HepG2 (cell line): ENCODE data around the gene CCDC85C. TPM values are rescaled to one million over a fixed set of nuclear protein-coding genes. Genes with fewer than 3 reads are reported as not detected.

Experiments used
- FOXP4 ChIP-seq: sonication (generic); formaldehyde crosslinking; IDR thresholded peaks from 2 replicates; pipeline ENCODE4 v1.4.0; 2020; ENCODE audit warnings: missing genetic modification reagents
- HIC2 ChIP-seq: sonication (generic); formaldehyde crosslinking; IDR thresholded peaks from 2 replicates; pipeline ENCODE4 v1.9.0; 2022; ENCODE audit warnings: low read depth, missing genetic modification reagents
- KDM1A ChIP-seq: IDR thresholded peaks from 2 replicates; pipeline ENCODE4 v1.6.1; 2016; ENCODE audit warnings: missing compliant biosample characterization
- MNT ChIP-seq: fragments of 450-650 bp; IDR thresholded peaks from 2 replicates; pipeline ENCODE4 v1.6.1; 2016
- PRDM10 ChIP-seq: sonication (generic); formaldehyde crosslinking; IDR thresholded peaks from 2 replicates; pipeline ENCODE4 v1.4.0; 2020; ENCODE audit warnings: low read depth, missing genetic modification reagents
- SOX6 ChIP-seq, 2 experiments: fragments of 450-650 bp in 1 of 2; sonication (generic) in 1 of 2; formaldehyde crosslinking in 1 of 2; IDR thresholded peaks; 2 replicates each; pipeline versions ENCODE4 v1.4.0 to v1.6.1; 2017 to 2020; ENCODE audit warnings: antibody characterized with exemption in 1 of 2, mild to moderate bottlenecking in 1 of 2, missing genetic modification reagents in 1 of 2
- THAP11 ChIP-seq: IDR thresholded peaks from 2 replicates; pipeline ENCODE4 v1.6.1; 2016; ENCODE audit warnings: missing biosample characterization, missing genetic modification reagents
- ZEB1 ChIP-seq: IDR thresholded peaks from 2 replicates; pipeline ENCODE4 v1.6.1; 2012; ENCODE audit warnings: mild to moderate bottlenecking, low read depth, inconsistent platforms; ENCODE audit not compliant: insufficient replicate concordance
- ZHX2 ChIP-seq, 2 experiments: sonication (generic) in 1 of 2; formaldehyde crosslinking in 1 of 2; IDR thresholded peaks; 2 replicates each; pipeline versions ENCODE4 v1.6.1 to v1.9.0; 2014 to 2022; ENCODE audit warnings: antibody characterized with exemption in 1 of 2, borderline replicate concordance in 1 of 2, inconsistent platforms in 1 of 2, low read depth in 1 of 2, missing genetic modification reagents in 1 of 2
- ZNF296 ChIP-seq: sonication (generic); formaldehyde crosslinking; conservative IDR thresholded peaks from 2 replicates; pipeline ENCODE4 v1.5.0; 2020; ENCODE audit warnings: mild to moderate bottlenecking, missing genetic modification reagents
- ZNF616 ChIP-seq: sonication (generic); formaldehyde crosslinking; IDR thresholded peaks from 2 replicates; pipeline ENCODE4 v1.5.0; 2020; ENCODE audit warnings: low read depth, mild to moderate bottlenecking, missing genetic modification reagents
- polyA plus RNA-seq, 8 experiments: library from polyadenylated mRNA; depleted of rRNA in 3 of 8; stranded (reverse) in 7 of 8; unstranded in 1 of 8; fragments of >200 nt; fragmentation: Illumina TruSeq in 4 of 8; extraction: Trizol in 4 of 8; gene quantifications; 2 replicates each; pipeline versions ENCODE4 v1.2.1 to v1.2.3, GENCODE V29; 2011 to 2016; ENCODE audit warnings: low read depth in 4 of 8, missing spikeins in 1 of 8, mixed read lengths in 1 of 8; ENCODE audit not compliant: insufficient read depth in 1 of 8
- total RNA-seq, 5 experiments: library from RNA; depleted of rRNA; stranded (reverse); fragments of >200 nt; fragmentation: Illumina TruSeq; extraction: Trizol; gene quantifications; 2 replicates each; pipeline ENCODE4 v1.2.3, GENCODE V29; 2016; ENCODE audit warnings: low read depth in 1 of 5

Gene CCDC85C
- total and polyA plus RNA-seq, 2 of the 13 experiments (the other 11 are each of a cell fraction or from before 2014, with no cell fraction given) = 18.8 to 43.8 TPM

GRCh38 chr14:99598774-99599173 is 5.2 kb downstream of the CCDC85C start (continued):
- TF ChIP-seq KDM1A (CRISPR knock-in tag) (peak; percentile 63; the same call in 1 of the 2 replicates), ZNF296 (CRISPR knock-in tag) (no peak), HIC2 (peak; percentile 61; the same call in 1 of the 2 replicates), ZNF616 (CRISPR knock-in tag) (no peak), ZEB1 (peak; percentile 73), THAP11 (CRISPR knock-in tag) (no peak), PRDM10 (CRISPR knock-in tag) (peak; percentile 66; the same call in 1 of the 2 replicates), FOXP4 (peak; percentile 70), ZHX2 (IDR thresholded peaks at IDR 0.05; ENCODE audit: low read depth) (no peak), ZHX2 (CRISPR knock-in tag; IDR thresholded peaks at IDR 0.05; ENCODE audit: borderline replicate concordance) (no peak), SOX6 (IDR thresholded peaks at IDR 0.05) (no peak), SOX6 (CRISPR knock-in tag; IDR thresholded peaks at IDR 0.05) (peak; percentile 99), MNT (no peak)
